HG02759 (cell line): Measurements from ENCODE around the gene PRMT2.
"Not testable (repeated sequence)": the region's sequence is repeated elsewhere in the genome, so short reads cannot be mapped to it uniquely, and the experiment has no call there.

ENCODE experiments used
- ATAC-seq: cut with Tn5 transposase; IDR thresholded peaks from one replicate; pipeline ENCODE4 v1.9.1; 2021; ENCODE audit warnings: mild to moderate bottlenecking, moderate library complexity; ENCODE audit not compliant: unreplicated experiment

PRMT2 gene

GRCh38 chr21:46666941-46667740 lies 31.7 kb downstream of the PRMT2 start:
- no peak for ATAC-seq

GRCh38 chr21:46667741-46668380 lies 32.4 kb downstream of the PRMT2 start:
- no peak for ATAC-seq

GRCh38 chr21:46668381-46668780 lies 32.9 kb downstream of the PRMT2 start:
- no peak for ATAC-seq

GRCh38 chr21:46668904-46669303 lies 33.4 kb downstream of the PRMT2 start:
- ATAC-seq, result not testable (repeated sequence)

GRCh38 chr21:46674430-46675007 lies 39.0 kb downstream of the PRMT2 start:
- no peak for ATAC-seq

GRCh38 chr21:46675595-46676280 lies 40.3 kb downstream of the PRMT2 start:
- ATAC-seq, result no peak

- ATAC-seq, result not testable (repeated sequence)
Observed at GRCh38 chr21:46676542-46676941, 41.1 kb downstream of the PRMT2 start.

GRCh38 chr21:46681593-46681992 lies 46.1 kb downstream of the PRMT2 start:
- not testable (repeated sequence) for ATAC-seq

GRCh38 chr21:46698652-46699051 lies 63.2 kb downstream of the PRMT2 start:
- ATAC-seq, result not testable (repeated sequence)

- ATAC-seq, result not testable (repeated sequence)
Observed at GRCh38 chr21:46699104-46699503, 63.6 kb downstream of the PRMT2 start.
